SU-DHL-6 (cell line): ENCODE results near the gene SLC30A2.

Source experiments
- H2AFZ ChIP-seq: fragments of 200-600 bp; sonication (generic); 2 replicates; pipeline ENCODE4 v1.6.1; 2014; ENCODE audit warnings: low read depth, mild to moderate bottlenecking, moderate library complexity, mixed read lengths, antibody characterized with exemption, low read length; ENCODE audit not compliant: severe bottlenecking
- H3F3A ChIP-seq: fragments of 200-600 bp; shearing (Covaris generic); 2 replicates; pipeline ENCODE4 v1.6.0; 2016; ENCODE audit warnings: antibody characterized with exemption, mild to moderate bottlenecking; ENCODE audit not compliant: insufficient read depth
- H3K27ac ChIP-seq: fragments of 200-600 bp; sonication (generic); 2 replicates; pipeline ENCODE4 v1.5.1; 2016; ENCODE audit warnings: low read depth, mild to moderate bottlenecking, low read length, moderate library complexity, mixed read lengths
- H3K27me3 ChIP-seq: fragments of 200-600 bp; sonication (generic), shearing (Covaris generic); 2 replicates; pipeline ENCODE4 v1.6.0; 2014; ENCODE audit warnings: mild to moderate bottlenecking, low read length
- H3K36me3 ChIP-seq: fragments of 200-600 bp; sonication (generic); 2 replicates; pipeline ENCODE4 v1.6.1; 2014; ENCODE audit warnings: mild to moderate bottlenecking, low read length, mixed read lengths
- H3K4me2 ChIP-seq: fragments of 300-600, 200-600 bp; shearing (Covaris generic), sonication (generic); 2 replicates; pipeline ENCODE4 v1.6.0; 2014; ENCODE audit warnings: low read length, low read depth, mild to moderate bottlenecking; ENCODE audit not compliant: poor library complexity, severe bottlenecking
- H3K4me3 ChIP-seq: fragments of 200-600 bp; sonication (generic); 2 replicates; pipeline ENCODE4 v1.5.1; 2014; ENCODE audit warnings: antibody characterized with exemption, low read length, mild to moderate bottlenecking, mixed read lengths; ENCODE audit not compliant: insufficient read depth, poor library complexity, severe bottlenecking
- H3K79me2 ChIP-seq: fragments of 200-600 bp; sonication (generic); 2 replicates; pipeline ENCODE4 v1.6.1; 2014; ENCODE audit warnings: mild to moderate bottlenecking, low read length, moderate library complexity; ENCODE audit not compliant: insufficient read depth
- H3K9ac ChIP-seq: fragments of 200-600 bp; sonication (generic); 2 replicates; pipeline ENCODE4 v1.7.0; 2014; ENCODE audit warnings: mild to moderate bottlenecking, low read length
- H3K9me2 ChIP-seq: fragments of 200-600 bp; sonication (generic); replicated peaks from 2 replicates; pipeline ENCODE4 v1.6.1; 2014; ENCODE audit warnings: low read length; ENCODE audit not compliant: insufficient read depth
- H3K9me3 ChIP-seq: fragments of 200-600 bp; sonication (generic); 2 replicates; pipeline ENCODE4 v1.6.1; 2014; ENCODE audit warnings: low read length, mixed read lengths; ENCODE audit not compliant: insufficient read depth
- H4K20me1 ChIP-seq: fragments of 200-600 bp; sonication (generic); 2 replicates; pipeline ENCODE4 v1.6.1; 2014; ENCODE audit warnings: low read depth, mild to moderate bottlenecking, antibody characterized with exemption, low read length, moderate library complexity, mixed read lengths
- EZH2phosphoT487 ChIP-seq: fragments of 200-600 bp; sonication (generic), shearing (Covaris generic); conservative IDR thresholded peaks from 2 replicates; pipeline ENCODE4 v1.6.1; 2018; ENCODE audit warnings: mild to moderate bottlenecking, antibody characterized with exemption, low read length, moderate library complexity, mixed read lengths
- TF ChIP-seq, protein P1 (sequence below): fragments of 200-600 bp; sonication (generic); IDR thresholded peaks from one replicate; pipeline ENCODE4 v1.5.1; 2017; ENCODE audit warnings: antibody characterized with exemption, mild to moderate bottlenecking, low read length, moderate library complexity; ENCODE audit not compliant: insufficient read depth, poor library complexity, severe bottlenecking

SLC30A2 gene

GRCh38 chr1:26035203-26035958, 10.5 kb downstream of the SLC30A2 start:
- Histone ChIP-seq H2AFZ (peak overlapping the region; percentile 97), H3K27ac (peak overlapping the region; percentile 67), H3K27me3 (no peaks in the 10 kb centered on the region), H3F3A (no peaks in the 10 kb centered on the region), H3K9me3 (no peaks in the 10 kb centered on the region), H3K9me2 (no peaks in the 10 kb centered on the region), H3K9ac (peak overlapping the region; percentile 77), H3K79me2 (no peaks in the 10 kb centered on the region), H3K4me2 (peak overlapping the region; percentile 85), H3K4me3 (peak overlapping the region; percentile 90), H4K20me1 (no peaks in the 10 kb centered on the region), H3K36me3 (no peaks in the 10 kb centered on the region)
- no peak for TF ChIP-seq EZH2phosphoT487
- TF ChIP-seq, protein P1, sequence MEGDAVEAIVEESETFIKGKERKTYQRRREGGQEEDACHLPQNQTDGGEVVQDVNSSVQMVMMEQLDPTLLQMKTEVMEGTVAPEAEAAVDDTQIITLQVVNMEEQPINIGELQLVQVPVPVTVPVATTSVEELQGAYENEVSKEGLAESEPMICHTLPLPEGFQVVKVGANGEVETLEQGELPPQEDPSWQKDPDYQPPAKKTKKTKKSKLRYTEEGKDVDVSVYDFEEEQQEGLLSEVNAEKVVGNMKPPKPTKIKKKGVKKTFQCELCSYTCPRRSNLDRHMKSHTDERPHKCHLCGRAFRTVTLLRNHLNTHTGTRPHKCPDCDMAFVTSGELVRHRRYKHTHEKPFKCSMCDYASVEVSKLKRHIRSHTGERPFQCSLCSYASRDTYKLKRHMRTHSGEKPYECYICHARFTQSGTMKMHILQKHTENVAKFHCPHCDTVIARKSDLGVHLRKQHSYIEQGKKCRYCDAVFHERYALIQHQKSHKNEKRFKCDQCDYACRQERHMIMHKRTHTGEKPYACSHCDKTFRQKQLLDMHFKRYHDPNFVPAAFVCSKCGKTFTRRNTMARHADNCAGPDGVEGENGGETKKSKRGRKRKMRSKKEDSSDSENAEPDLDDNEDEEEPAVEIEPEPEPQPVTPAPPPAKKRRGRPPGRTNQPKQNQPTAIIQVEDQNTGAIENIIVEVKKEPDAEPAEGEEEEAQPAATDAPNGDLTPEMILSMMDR, result no peak

GRCh38 chr1:26034504-26035202, 11.3 kb downstream of the SLC30A2 start:
- Histone ChIP-seq H3K4me3 (peak overlapping the region; percentile 90), H3K79me2 (no peaks in the 10 kb centered on the region), H3K27ac (no peak overlapping the region), H3K9me3 (no peaks in the 10 kb centered on the region), H4K20me1 (no peaks in the 10 kb centered on the region), H3K4me2 (peak overlapping the region; percentile 85), H2AFZ (peak overlapping the region; percentile 97), H3K9me2 (no peaks in the 10 kb centered on the region), H3K27me3 (no peaks in the 10 kb centered on the region), H3K9ac (peak overlapping the region; percentile 77), H3K36me3 (no peaks in the 10 kb centered on the region), H3F3A (no peaks in the 10 kb centered on the region)
- TF ChIP-seq EZH2phosphoT487, result no peak
- TF ChIP-seq, protein P1, result no peak

- Histone ChIP-seq H4K20me1 (no peaks in the 10 kb centered on the region), H3F3A (no peaks in the 10 kb centered on the region), H3K9me2 (no peaks in the 10 kb centered on the region), H2AFZ (no peak overlapping the region), H3K79me2 (no peaks in the 10 kb centered on the region), H3K9me3 (no peaks in the 10 kb centered on the region), H3K4me2 (no peak overlapping the region), H3K9ac (no peak overlapping the region), H3K4me3 (no peak overlapping the region), H3K27me3 (no peaks in the 10 kb centered on the region), H3K36me3 (no peaks in the 10 kb centered on the region), H3K27ac (no peak overlapping the region)
- TF ChIP-seq, protein P1, result no peak
- no peak for TF ChIP-seq EZH2phosphoT487
Observed at GRCh38 chr1:26032656-26033357, 13.1 kb downstream of the SLC30A2 start.
